Cerebellar cortex (tissue), 1 donor: ENCODE data around the gene ACVRL1.

ENCODE experiments used
- DNase-seq: peaks from one replicate; pipeline ENCODE4 v3.0.0-alpha.2; 2015; ENCODE audit warnings: low spot score

Gene ACVRL1

DNA sequence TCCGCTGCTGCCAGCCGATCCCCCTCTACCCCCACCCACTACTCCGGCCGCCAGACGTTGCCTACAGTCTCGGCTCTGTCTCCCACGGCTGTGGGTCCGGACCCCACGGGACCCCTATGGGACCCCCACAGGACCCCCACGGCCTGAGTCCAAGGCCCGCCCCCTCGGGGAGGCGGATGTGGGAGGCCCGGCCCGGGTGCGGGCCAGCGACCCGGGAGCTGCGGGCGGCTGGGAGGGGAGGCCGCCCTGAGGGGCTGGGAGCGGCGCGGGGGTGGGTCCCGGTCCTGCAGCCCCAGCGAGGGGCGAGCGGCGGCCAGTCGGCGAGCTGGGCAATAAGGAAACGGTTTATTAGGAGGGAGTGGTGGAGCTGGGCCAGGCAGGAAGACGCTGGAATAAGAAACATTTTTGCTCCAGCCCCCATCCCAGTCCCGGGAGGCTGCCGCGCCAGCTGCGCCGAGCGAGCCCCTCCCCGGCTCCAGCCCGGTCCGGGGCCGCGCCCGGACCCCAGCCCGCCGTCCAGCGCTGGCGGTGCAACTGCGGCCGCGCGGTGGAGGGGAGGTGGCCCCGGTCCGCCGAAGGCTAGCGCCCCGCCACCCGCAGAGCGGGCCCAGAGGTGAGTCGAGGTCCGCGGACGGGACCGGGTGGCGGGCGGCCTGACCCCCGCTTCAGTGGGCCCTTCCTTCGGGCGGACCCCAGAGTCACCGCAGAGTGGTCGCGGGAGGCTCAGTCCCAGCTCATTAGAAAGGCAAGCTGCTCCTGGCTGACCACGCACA is at the start of gene ACVRL1:
Gene ACVRL1, plus strand, starts transcription at position 422 of the 773 bp plus-strand sequence. CDS start 4,971 bp downstream, outside the sequence.
- DNase-seq, result no peak

DNA sequence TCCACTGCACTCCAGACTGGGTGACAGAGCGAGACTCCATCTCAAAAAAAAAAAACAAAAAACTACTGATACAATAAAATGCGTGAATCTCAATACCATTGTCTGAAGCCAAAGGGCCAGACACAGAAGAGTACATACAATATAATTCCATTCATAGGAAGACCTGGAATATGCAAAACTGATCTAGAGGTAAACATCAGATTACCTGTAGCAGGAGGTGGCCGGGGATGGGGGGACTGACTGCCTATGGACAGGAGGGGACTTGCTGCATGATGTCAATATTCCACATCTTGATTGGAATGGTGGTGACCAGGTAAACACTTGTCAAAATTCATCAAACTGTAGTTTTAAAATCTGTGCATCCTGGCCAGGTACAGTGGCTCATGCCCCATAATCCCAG is 46.3 kb upstream of the ACVRL1 start:
- no peak for DNase-seq

DNA sequence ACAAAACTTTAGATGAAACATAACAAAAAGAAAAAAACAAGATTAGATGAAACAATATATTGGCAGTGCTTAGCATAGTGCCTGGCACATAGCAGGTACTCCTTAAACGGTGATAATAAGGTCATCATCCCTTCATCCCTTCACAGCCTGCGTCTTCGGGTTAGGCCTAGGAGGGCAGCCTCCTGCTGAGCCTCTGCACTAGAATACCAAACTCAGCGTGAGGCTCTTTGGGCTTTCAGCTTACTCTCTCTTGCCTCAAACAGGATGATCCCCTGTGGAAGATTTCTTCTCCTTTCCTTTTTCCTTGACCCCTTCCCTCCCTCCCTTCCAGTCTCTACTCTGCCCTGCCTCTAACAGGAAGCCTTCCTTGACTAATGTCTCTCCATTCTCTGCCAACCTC is 44.4 kb upstream of the ACVRL1 start:
- peak; percentile 33 for DNase-seq

DNA sequence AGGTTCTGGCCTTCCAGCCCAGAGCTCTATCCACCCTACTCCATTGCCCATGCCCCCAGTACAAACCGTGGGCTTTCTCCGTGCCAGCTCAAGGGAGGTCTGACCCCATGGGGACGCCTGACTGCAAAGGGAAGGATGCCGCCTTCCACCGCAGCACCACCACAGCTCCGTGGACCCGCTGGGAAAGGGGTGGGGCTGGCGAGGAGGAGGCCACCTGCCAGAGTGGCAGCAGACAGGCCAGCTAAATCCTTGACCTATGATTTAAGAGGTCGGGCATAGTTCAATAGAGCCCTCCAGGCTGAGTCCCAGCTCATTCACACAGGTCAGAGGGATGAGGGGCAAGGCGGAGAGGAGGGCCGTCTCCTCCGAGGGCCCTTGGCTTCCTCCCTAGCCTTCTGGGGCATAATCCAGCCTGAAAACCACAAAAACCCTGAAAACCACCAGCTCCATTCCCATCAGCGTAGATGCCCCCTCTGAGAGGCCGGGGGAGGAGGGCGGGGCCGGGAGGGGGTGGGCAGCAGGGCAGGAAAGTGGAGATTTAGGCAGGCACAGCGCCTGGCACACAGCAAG is 43.9 kb upstream of the ACVRL1 start:
- peak; percentile 54 for DNase-seq

DNA sequence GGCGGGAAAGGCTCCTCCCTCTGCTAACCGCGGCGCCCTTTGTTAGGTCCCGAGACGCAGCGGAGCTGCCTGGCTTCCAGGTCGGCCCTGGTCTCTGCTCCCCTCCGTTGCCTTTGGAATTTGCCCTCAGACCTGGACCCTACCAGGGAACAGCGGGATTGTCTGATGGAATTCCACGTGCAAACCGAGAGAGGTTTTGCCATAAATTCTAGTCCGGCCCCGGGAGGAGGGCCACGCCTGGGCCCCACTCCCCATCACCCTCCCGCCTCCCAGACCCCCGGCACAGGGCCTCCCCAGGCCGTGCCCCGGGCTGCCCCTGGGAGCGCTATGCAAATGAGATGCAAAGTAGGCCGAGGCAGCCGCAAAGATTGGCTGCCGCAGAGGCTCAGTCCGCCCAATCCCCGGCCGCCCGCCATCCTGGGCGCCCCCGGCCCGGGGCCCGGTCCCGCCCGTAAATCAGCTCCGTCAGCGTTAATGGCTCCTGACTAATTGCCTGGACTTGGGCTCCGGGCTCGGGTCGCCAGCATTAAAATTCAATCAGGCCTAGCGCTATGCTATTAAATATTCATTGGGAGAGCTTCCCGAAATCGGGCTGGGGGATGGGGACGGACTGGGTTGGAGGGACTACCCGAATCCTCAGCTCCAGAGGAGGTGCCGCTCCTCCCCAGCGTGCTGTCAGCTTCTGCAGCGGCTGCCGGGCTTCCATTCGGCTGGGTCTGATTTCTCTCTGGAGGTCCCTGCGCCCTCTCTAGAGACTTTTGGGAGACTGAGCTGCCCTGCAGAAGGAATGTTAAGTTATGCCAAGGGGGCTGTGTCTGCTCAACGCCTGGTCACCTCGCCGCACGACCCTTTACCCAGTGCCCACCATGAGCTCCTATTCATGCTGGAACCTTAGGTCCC is 43.1 kb upstream of the ACVRL1 start:
- peak; percentile 84 for DNase-seq

DNA sequence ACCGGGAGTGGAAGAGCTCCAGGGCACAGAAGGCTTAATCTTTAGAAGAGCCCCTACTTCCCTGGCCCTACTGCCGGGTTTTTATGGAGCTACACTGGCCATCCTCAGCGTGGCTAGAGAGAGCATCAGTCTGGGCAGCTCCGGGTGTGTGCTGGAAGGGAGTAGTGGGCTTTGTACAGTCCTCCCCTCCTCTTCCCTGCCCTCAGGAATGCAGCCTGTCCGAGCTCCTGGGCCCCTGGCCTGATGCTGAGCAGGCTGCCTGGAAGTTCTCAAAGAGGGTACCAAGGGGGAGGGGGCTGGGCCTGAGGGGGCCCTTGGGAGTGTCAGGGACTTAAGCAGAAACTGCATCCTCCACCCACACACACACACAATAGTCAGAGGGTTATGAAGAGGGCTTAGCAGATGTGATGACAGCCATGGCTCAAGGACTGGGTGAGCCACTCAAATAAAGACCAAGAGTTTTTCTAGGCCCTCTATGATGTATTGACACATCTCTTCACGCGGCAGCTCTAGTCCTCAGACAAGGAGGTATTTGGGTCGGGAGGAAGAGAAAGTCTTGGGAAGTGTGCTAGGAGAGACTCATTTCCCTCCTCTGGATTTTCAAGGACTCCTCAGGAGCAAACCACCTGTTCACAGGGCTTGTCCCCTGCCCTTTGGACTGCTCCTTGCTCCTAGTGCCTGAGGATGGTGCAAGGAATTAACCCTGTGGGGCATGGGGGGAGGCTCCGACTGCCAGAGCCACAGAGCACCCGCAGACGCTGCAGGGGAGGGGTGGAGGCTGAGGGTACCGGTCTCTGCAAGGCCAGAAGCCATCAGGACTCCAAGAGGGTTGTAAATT is 42.3 kb upstream of the ACVRL1 start:
- DNase-seq, result peak; percentile 70

DNA sequence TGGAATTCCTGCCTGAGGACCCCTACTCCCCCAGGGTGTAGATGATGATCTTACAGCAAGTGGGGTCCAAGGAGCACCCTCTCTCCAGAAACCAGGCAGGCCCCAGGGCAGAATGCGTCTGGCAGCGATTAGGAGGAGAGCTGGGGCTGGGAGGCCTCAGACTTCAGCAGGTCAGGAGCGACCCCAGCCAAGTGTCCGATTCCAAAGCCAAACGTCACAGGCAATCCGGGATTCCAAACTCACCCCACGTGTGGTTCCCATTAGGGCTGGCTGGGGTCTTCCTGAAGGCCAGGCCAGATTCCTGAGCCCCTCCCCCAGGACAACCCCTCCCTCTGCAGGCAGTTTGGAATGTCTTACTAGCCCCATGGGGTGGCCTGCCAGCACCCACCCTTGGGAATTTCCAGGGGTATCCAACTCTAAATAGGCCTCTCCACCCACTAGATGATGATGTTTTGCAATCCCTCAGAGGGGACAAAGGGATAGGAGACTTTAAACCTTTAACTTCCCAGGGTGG is 41.5 kb upstream of the ACVRL1 start:
- DNase-seq, result peak; percentile 69

DNA sequence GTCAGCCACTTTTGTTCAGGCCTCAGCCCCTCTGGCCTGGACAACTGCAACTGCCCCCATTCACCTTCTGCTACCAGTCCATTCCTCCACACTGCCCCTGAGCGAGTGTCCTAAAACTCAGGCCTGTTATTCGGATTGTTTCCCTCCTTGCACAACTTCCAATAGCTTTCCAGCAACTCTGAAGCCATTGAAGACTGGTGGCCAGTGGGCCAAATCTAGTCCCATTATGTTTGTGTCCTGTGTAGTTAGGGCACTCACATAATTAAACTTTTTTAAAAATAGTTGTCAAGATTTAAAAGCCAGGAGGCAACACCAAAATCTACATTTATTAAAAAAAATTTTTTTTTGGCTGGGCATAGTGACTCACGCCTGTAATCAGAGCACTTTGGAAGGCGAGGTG is 41.0 kb upstream of the ACVRL1 start:
- DNase-seq, result no peak

DNA sequence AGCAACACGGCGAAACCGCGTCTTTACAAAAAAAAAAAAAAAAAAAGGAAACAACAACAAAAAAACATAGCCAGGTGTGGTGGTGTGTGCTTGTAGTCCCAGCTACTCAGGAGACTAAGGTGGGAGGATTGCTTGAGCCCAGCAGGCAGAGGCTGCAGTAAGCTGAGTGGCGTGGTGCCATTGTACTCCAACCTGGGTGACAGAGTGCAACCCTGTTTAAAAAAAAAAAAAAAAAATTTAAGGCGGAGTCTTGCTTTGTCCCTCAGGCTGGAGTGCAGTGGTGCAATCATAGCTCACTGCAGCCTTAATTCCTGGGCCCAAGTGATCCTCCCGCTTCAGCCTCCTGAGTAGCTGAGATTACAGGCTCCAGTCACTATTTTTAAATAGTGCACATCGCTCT is 40.5 kb upstream of the ACVRL1 start:
- no peak for DNase-seq

DNA sequence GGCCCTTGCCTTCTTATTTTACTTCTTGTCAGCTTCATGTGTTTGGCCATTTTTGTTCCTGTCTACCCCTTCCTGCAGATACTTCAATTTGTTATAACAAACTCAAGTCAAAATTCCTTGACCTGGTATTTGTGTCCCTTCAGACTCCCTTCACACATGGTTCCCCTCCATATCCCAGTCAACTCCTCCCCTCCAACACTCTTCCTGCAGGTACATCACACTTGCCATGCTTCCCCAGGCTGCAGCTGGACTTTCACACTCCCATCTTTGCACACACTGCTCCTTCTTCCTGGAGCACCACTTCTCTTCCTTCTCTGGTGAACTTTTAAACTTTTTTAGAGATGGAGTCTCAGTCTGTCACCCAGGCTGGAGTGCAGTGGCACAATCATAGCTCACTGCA is 39.9 kb upstream of the ACVRL1 start:
- no peak for DNase-seq

DNA sequence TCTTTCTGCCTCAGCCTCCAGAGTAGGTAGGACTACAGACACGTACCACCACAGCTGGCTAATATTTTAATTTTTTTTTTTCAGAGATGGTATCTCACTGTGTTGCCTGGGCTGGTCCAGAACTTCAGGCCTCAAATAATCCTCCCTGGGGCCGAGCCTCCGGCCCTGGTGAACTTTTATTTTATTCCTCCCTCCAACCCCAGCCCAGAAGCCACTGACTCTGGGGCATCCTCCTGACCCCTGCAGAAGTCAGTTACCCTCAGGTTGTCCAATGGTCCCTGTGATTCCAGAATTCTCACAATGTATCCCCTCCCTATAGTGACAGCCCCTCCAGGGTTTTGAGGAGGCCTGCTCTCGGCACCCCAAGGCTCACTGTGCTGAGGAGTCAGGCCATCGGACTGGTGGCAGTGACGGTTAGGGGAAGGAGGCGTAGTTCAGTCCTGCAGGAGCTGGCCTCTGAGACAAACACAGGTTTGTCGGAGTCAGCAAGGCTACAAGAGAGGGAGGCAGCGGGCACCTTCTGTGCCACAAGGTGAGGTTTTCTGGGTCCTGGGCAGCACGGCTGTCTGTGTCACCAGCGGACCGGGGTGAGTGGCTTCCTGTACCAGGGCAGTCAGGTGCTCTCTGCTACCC is 39.4 kb upstream of the ACVRL1 start:
- no peak for DNase-seq

DNA sequence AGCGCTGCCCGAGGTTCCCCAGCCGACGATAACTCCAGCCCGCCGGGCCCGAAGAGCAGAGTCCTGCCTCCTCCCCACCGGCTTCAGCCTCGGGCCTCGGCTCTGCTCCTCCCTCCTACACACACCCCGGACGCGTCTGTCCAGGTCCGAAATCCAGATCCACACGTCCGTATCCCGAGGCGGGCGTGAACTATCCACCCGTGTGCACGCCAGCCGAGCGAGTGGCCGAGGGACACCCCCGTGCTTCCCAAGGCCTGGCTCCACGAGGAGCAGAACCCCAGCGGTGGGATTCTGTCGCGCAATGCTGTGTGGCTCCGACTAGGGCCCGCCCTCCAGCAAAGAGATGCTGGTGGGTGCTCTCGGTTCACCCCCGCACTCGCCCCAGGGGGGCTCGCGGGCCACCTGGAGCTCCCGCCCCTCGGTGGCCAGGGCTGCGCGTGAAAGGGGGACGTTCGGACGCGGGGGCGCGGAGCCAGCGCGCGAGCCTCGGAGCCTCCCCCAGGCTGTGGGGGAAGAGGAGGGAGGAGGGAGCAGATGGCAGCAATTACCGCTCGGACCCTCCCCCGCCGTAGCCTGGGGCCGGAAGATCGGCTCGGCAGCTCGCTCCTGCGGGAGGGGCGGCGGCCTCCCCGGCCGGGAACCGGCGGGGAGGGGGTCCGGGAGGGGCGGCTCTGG is 38.3 kb upstream of the ACVRL1 start:
- DNase-seq, result no peak

DNA sequence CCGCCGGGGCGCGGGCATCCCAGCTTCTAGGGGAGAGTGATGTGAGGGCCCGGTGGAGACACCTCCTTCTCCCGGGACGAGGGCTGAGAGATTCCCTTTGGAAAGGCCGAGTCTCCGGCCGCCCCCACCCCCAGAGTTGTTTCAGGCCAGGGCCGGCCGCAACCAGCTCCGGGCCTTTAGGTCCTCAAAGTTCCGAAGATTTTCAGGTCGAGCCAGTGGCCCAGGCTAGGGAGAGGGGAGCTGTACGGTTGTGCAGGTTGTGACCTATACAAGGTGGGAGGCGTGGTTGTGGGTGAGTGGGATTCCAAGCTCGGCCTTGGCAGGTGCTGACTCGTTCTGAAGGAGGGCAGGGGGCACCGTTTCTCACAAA is 37.8 kb upstream of the ACVRL1 start:
- peak; percentile 33 for DNase-seq

DNA sequence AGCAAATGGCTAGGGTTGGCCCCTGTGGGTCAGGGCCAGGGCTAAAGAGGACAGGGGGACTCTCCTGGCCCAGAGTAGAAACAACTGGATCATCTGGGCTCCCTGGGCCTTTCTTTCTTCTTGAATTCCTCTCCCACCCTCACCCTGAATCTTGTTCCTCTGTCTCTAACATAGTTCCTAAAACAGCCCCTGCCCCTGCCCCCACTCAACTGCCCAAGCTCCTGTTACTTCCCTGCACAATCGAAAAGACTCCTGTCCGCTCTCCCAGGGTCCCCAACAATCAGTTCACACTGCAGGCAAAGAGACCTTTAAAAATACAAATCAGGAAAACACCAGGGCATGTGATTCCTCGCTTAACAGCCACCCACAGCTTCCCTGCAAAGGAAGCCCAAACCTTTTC is 37.4 kb upstream of the ACVRL1 start:
- DNase-seq, result no peak

DNA sequence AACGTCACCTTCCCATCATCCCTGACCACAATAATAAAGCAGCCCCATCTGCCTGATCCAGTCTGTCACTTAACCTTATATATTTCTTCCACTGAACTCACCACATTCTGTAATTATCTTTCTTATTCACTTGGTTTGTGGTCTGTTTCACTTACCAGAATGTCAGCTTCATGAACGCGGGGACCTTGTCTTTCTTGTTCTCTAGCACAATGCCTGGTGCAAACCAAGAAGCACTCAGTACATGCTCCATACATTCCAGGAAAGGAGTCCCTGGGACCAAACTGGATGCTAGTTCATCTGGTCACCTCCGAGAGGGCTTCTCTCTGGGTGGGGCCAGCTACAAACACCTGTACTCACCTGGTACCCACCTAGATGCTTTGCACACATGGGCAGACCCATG is 36.8 kb upstream of the ACVRL1 start:
- no peak for DNase-seq

DNA sequence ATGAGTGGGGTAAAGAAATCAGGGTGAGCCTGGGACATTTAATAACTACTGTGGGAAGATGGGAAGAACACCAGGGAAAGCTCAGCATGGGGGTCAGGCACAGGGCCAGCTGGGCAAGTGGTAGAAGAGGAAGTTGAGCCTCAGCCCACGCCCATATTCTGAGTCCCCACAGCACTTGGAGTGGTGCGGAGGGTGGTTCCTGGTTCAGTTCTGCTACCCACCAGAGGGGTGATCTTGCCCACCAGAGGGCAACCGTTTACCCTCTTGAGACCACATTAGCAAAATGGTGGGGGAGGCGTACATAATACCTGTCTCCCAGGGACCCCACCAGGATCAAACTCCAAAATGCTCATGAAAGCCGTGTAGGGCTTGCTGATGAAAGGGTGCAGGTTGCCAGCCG is 36.2 kb upstream of the ACVRL1 start:
- DNase-seq, result no peak

DNA sequence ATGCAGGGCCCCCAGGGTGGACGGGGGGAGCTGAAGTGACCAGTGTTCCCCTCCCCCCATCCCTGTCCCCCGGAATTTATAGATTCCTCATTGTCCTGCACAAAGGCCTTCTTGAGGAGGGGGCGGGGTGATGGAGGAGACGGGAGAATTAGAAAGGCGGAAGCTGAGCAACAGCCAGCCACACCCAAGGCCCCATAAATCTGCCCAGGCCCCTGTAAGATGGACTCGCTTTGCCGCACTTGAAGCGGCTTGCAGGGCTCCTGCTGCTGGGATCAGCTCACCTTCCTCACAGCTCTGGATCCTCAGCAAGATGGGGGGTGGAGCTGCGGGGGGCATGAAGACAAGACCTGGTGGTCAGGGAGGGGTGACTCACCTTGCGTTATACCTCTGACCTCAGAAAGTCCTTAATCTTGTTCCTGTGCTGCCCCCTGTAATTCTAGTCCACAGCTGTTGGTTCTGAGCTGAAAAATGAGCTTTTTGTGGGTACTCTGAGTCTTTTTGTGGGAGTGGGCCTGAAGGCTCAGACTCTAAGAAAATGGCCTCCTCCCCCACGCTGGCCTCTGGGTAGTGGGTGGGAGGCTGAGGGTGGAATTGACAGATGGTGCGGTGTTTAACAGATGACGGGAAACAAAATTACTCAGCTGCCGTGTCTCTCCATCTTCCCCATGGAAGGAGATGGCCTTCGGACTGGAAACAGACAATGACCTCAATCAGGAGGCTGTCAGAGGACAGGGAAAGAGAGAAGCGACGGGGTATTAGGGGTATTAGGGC is 35.2 kb upstream of the ACVRL1 start:
- no peak for DNase-seq

DNA sequence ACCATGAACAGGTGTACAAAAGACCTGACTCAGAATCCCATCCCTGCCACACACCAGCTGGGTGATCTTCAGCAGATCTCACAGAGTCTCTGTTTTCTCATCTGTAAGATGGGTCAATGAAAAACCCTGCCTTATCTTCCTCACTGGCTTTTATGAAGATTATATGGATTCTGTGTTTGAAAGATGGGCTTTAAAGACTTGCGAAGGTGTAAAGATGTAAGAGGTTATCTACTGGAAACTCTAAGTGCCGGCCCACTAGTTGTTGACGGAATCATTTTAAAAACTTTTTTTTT is 34.7 kb upstream of the ACVRL1 start:
- no peak for DNase-seq

DNA sequence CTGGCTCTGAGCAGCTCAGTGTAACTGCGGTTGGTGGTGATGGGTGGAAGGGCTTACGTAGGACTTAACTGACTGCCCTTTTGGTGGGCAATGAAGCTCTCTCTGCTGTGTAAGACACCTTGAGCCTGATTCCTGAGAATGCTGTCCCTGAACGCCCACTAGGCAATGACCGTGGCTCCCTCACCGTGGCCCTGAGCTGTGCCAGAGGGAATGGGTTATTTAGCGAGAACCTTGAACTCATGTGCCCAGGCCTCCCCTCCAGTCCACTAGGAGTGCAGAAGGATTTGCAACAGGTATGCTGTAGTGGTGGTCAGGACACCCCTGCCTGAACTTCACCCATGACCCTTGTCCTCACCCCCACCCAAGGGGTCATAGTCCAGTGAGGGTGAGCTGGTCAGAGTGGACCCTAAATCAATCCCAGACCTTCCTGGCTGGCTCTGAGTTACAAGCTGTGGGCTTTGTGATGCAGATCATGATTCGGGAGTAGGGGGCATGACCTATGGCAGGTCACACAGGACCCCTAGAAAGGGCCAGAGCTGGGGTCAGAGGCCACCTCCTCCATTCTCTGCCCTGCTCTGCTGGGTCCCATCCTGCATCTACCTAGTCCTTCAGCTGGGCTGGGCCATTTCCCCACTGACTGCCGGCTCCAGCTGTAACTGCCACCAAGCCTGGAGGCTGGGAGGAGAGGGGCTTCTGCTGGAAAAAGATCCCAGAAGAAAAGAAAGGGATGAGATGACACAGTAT is 33.9 kb upstream of the ACVRL1 start:
- DNase-seq, result no peak
